Cardiac atrium fibroblast (primary cell): Measurements from ENCODE around the gene TTLL13. TPM values are rescaled to one million over a fixed set of nuclear protein-coding genes. Genes with fewer than 3 reads are reported as not detected.

ENCODE experiments used
- total RNA-seq: library from RNA; depleted of rRNA; stranded (reverse); fragments of >200 nt; gene quantifications from 2 replicates; pipeline ENCODE4 v1.2.3, GENCODE V29; 2015

The TTLL13 gene, protein sequence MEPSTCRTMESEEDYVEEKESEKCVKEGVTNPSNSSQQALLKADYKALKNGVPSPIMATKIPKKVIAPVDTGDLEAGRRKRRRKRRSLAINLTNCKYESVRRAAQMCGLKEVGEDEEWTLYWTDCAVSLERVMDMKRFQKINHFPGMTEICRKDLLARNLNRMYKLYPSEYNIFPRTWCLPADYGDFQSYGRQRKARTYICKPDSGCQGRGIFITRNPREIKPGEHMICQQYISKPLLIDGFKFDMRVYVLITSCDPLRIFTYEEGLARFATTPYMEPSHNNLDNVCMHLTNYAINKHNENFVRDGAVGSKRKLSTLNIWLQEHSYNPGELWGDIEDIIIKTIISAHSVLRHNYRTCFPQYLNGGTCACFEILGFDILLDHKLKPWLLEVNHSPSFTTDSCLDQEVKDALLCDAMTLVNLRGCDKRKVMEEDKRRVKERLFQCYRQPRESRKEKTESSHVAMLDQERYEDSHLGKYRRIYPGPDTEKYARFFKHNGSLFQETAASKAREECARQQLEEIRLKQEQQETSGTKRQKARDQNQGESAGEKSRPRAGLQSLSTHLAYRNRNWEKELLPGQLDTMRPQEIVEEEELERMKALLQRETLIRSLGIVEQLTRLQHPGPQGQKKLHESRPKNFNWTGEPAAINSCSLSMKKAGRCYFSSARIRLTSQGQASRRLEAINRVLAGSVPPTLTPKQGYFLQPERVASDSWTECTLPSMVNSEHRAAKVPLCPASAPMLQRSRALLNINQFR
- total RNA-seq: not detected in 2 replicates

DNA sequence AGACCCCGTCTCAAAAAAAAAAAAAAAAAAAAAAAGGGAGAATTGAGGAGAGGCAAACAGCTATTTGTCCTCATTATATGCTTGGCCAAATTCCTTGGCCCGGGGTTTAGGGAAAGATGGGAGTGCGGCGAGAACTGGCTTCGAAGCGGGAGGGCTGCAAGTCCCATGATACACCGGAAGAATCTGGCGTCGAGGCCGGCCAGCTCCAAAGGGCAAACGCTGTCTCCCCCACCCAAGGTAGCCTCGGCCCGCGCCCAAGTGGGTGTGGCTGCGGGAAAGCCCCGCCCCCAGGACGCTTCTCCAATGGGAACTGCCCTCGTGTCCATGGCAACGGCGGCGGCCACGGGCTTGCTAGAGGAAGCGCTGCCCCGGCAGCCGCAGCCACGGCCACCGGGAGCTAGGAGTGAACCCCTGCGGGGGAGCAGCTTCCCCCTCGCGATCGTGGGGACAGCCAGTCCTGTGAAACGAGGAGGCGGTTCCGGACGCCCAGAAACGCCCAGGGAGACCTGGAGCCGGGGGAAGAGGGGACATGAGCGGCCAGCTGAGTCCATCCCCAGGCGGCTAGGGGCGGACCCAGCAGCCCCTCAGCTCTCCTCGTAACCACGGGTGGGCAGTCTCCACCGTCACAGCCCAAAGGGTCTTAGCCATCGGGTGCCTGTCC, at the start of gene TTLL13:
Gene TTLL13, plus strand, starts transcription at position 354 of the 661 bp plus-strand sequence. CDS start 1,075 bp downstream, outside the sequence.

GRCh38 chr15:90201130-90201943, 48.0 kb upstream of the TTLL13 start, which contains the start of gene SEMA4B:
Gene SEMA4B, plus strand, starts transcription at chr15:90201330. Its CDS starts 249 bp downstream, at chr15:90201579.

GRCh38 chr15:90233387-90234095, 15.8 kb upstream of the TTLL13 start, which contains the start of gene CIB1:
Gene CIB1, minus strand, starts transcription at chr15:90233941. Its CDS starts 56 bp downstream, at chr15:90233885.

DNA sequence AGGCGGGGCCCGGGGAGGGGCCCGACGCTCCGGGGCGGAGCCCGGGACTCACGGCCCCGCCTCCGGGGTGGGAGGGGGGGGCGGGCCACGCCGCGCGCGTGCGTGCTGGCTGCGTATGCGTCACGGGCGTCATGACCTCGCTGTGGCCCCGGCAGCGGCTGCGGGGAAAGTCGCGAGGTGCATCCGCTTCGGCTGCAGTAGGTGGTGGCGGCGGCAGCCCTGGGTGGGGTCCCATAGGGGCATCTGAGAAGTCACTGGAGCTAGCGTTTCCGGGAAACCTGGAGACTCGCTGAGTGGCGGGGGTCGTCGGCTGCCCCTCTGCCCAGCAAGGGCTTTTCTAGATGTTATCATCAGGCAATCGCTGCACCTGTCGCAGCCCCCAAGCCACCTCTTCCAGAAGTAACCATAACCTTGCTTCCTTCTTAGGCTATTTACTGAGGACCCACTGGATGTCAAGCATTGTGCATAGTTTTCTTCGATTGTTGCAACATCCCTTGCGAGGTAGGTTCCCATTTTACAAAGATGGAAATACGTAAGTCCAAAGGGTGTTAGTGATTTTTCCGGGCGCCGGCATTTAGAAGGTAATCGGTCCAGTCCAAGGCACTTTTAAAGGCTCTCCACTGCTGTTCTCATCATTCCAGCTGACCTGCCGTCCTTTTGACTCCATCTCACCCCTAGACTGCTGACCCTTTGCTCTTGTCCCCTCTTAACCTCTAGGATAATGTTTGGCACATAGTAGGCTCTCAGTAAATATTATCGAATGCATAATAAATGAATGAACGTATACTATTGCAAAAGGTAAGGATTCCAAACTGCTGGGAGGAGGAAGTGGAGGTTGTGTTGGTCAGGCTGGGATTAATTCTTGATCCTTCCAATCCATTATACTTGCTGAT, 15.0 kb upstream of the TTLL13 start, which contains the start of gene GDPGP1:
Gene GDPGP1, plus strand, starts transcription at position 114 of the 893 bp plus-strand sequence. CDS start 6,700 bp downstream, outside the sequence.

DNA sequence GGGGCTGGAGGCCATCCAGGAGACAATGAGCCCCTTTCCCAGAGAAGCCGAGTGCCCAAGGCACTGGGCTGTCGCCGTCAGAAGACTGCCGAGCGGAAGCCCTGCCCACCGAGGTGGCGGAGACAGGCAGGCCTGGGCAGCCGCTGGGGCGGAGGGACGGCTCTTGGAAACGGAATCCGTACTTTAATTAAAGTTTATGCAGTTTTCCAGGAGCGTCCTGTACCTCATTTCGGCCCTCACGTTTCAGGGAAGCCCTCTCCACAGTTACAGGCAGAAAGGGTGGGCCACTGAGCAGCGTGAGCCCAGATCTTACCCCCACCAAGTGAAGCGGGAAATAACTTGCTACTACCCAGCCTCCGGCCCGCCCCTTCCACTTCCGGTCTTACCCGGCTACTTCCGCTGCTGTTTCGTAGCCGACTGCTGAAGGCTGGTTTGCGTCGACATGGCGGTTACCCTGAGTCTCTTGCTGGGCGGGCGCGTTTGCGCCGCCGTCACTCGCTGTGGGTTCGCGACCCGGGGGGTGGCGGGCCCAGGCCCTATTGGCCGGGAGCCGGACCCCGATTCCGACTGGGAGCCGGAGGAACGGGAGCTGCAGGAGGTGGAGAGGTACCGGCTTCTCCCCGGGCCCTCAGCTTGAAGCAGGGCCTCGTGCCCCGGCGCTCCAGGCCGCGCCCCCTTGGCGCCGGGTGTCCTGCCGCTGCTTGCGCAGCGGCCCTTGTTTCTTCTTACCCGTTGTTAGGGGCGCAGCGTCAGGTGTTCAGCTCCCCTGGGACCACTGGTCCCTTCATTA, 16.1 kb downstream of the TTLL13 start, which contains the start of gene NGRN:
Gene NGRN, plus strand, starts transcription at position 402 of the 790 bp plus-strand sequence. Its CDS starts 41 bp downstream, at position 443.

Other genes starting within 250 kb of the TTLL13 start
- gene ZNF710, start 248.2 kb upstream of the TTLL13 start, total RNA-seq: 8.3 and 8.7 TPM in 2 replicates
- 58.7 and 60.8 TPM in 2 replicates for gene IDH2, start 147.1 kb upstream of the TTLL13 start, total RNA-seq
- gene SEMA4B, start 48.2 kb upstream of the TTLL13 start, total RNA-seq: 17.7 and 23.7 TPM in 2 replicates
- 34.3 and 43.1 TPM in 2 replicates for gene CIB1, start 15.6 kb upstream of the TTLL13 start, total RNA-seq
- gene GDPGP1, start 15.3 kb upstream of the TTLL13 start, total RNA-seq: 7.8 and 7.9 TPM in 2 replicates
- 59.9 and 75.8 TPM in 2 replicates for gene NGRN, start 16.1 kb downstream of the TTLL13 start, total RNA-seq
- 0.32 TPM in 1 of 2 replicates, not detected in the other for gene ZNF774, start 102.7 kb downstream of the TTLL13 start, total RNA-seq
- 104 and 122 TPM in 2 replicates for gene IQGAP1, start 138.7 kb downstream of the TTLL13 start, total RNA-seq